Mesodermal cell (in vitro differentiated cells): ENCODE measurements around the gene MXD1. TPM values are rescaled to one million over a fixed set of nuclear protein-coding genes. Genes with fewer than 3 reads are reported as not detected.
"Not testable (repeated sequence)": the region's sequence is repeated elsewhere in the genome, so short reads cannot be mapped to it uniquely, and the experiment has no call there.

ENCODE experiments used
- H3K27ac ChIP-seq: 2 replicates; pipeline ENCODE4 v1.7.0; 2013; ENCODE audit warnings: mild to moderate bottlenecking, low read depth, low read length, moderate library complexity; ENCODE audit not compliant: severe bottlenecking
- H3K36me3 ChIP-seq: 2 replicates; pipeline ENCODE4 v1.7.1; 2013; ENCODE audit warnings: mild to moderate bottlenecking, low read length, moderate library complexity; ENCODE audit not compliant: control insufficient read depth, insufficient read depth
- H3K4me1 ChIP-seq: one replicate; pipeline ENCODE4 v1.7.1; 2013; ENCODE audit warnings: mild to moderate bottlenecking, low read length; ENCODE audit not compliant: insufficient read depth, control insufficient read depth, poor library complexity, severe bottlenecking
- H3K4me3 ChIP-seq: 2 replicates; pipeline ENCODE4 v1.7.0; 2013; ENCODE audit warnings: low read length, control low read depth, mild to moderate bottlenecking; ENCODE audit not compliant: insufficient read depth, poor library complexity, severe bottlenecking; ENCODE audit errors: extremely low read depth
- H3K9me3 ChIP-seq: 2 replicates; pipeline ENCODE4 v1.7.1; 2013; ENCODE audit warnings: mild to moderate bottlenecking, low read length, moderate library complexity; ENCODE audit not compliant: control insufficient read depth
- WGBS, 2 experiments: methylation state at CpG; one replicate each; pipeline ENCODE4 v1.1.5; 2013; ENCODE audit warnings: missing lambda C conversion rate in 2 of 2; ENCODE audit not compliant: insufficient coverage in 2 of 2; 5-methylcytosine and 5-hydroxymethylcytosine counted together
- polyA plus RNA-seq, 2 experiments: library from polyadenylated mRNA; stranded (reverse); fragments of 50-300 nt; gene quantifications; one replicate each; pipeline ENCODE4 v1.2.3, GENCODE V29; 2013

MXD1 gene
- polyA plus RNA-seq (2013, experiment 1 of 2), result 4.9 TPM
- polyA plus RNA-seq (2013, experiment 2 of 2), result 4.9 TPM

- Histone ChIP-seq H3K36me3 (no peaks in the 10 kb centered on the region), H3K4me1 (no peaks in the 10 kb centered on the region), H3K4me3 (peak within 1 kb of the TSS; percentile 91), H3K9me3 (no peaks in the 10 kb centered on the region), H3K27ac (peak within 1 kb of the TSS; percentile 98)
- WGBS, 2 experiments, result 1 to 2% methylated on average over 32 to 48 of the region's 81 CpGs
These were observed at the start of gene MXD1 for GRCh38 chr2:69914950-69915945. MXD1 (plus strand) TSS chr2:69915109; CDS start chr2:69915331, 222 bp downstream.

GRCh38 chr2:69888451-69888850 lies 26.5 kb upstream of the MXD1 start:
- Histone ChIP-seq H3K27ac (no peak overlapping the region), H3K36me3 (no peaks in the 10 kb centered on the region), H3K4me3 (no peak overlapping the region), H3K9me3 (peaks cover 11% of the 10 kb centered on the region), H3K4me1 (no peaks in the 10 kb centered on the region)
- WGBS, 2 experiments, result 86% methylated on average over 2 of the region's 4 CpGs; no CpG with 5 or more reads in 1 of the 2 experiments

GRCh38 chr2:69889302-69889701 lies 25.6 kb upstream of the MXD1 start:
- H3K27ac ChIP-seq, result no peak overlapping the region
- H3K4me3 ChIP-seq, result no peak overlapping the region
- H3K9me3 ChIP-seq, result peaks cover 11% of the 10 kb centered on the region
- H3K4me1 ChIP-seq, result no peaks in the 10 kb centered on the region
- H3K36me3 ChIP-seq, result no peaks in the 10 kb centered on the region

- WGBS, 2 experiments, result no CpG with 5 or more reads among the region's 1 CpG
- peaks cover 7% of the 10 kb centered on the region for H3K4me1 ChIP-seq
These were observed 24.0 kb upstream of the MXD1 start for GRCh38 chr2:69890881-69891280.

GRCh38 chr2:69892838-69893424 lies 22.0 kb upstream of the MXD1 start:
- Histone ChIP-seq H3K9me3 (peaks cover 11% of the 10 kb centered on the region), H3K36me3 (peaks cover 29% of the 10 kb centered on the region), H3K27ac (peak overlapping the region; percentile 87), H3K4me1 (peaks cover 13% of the 10 kb centered on the region)
- WGBS, 2 experiments, result 80 to 96% methylated on average over 1 to 4 of the region's 7 CpGs
- H3K4me3 ChIP-seq, result not testable (repeated sequence)

More at GRCh38 chr2:69890881-69891280, 24.0 kb upstream of the MXD1 start:
- H3K4me3 ChIP-seq, result no peak overlapping the region
- H3K36me3 ChIP-seq, result peaks cover 11% of the 10 kb centered on the region
- no peak overlapping the region for H3K27ac ChIP-seq
- peaks cover 11% of the 10 kb centered on the region for H3K9me3 ChIP-seq

GRCh38 chr2:69893684-69894551 lies 21.0 kb upstream of the MXD1 start, which contains the start of gene SNRNP27:
SNRNP27 (plus strand) TSS chr2:69893956; CDS start chr2:69893985, 29 bp downstream.
- Histone ChIP-seq H3K9me3 (peaks cover 11% of the 10 kb centered on the region), H3K27ac (peak within 1 kb of the TSS; percentile 87), H3K4me1 (peaks cover 13% of the 10 kb centered on the region), H3K4me3 (peak within 1 kb of the TSS; percentile 90), H3K36me3 (peaks cover 36% of the 10 kb centered on the region)
- 3 to 4% methylated on average over 15 to 19 of the region's 32 CpGs for WGBS, 2 experiments

GRCh38 chr2:69894737-69895136 lies 20.2 kb upstream of the MXD1 start:
- peaks cover 43% of the 10 kb centered on the region for H3K36me3 ChIP-seq
- 84 to 86% methylated on average over 23 of the region's 23 CpGs for WGBS, 2 experiments
- H3K9me3 ChIP-seq, H3K27ac ChIP-seq: not testable (repeated sequence)
- peaks cover 13% of the 10 kb centered on the region for H3K4me1 ChIP-seq
- peak overlapping the region; percentile 90 for H3K4me3 ChIP-seq

- WGBS, 2 experiments, result 96 to 97% methylated on average over 6 to 8 of the region's 8 CpGs
- H3K4me1 ChIP-seq, result peaks cover 4% of the 10 kb centered on the region
- no peak overlapping the region for H3K27ac ChIP-seq
- no peaks in the 10 kb centered on the region for H3K9me3 ChIP-seq
- peaks cover 65% of the 10 kb centered on the region for H3K36me3 ChIP-seq
- no peak overlapping the region for H3K4me3 ChIP-seq
These were observed 12.5 kb upstream of the MXD1 start for GRCh38 chr2:69902213-69902922.

GRCh38 chr2:69907216-69907615 lies 7.7 kb upstream of the MXD1 start:
- Histone ChIP-seq H3K27ac (no peak overlapping the region), H3K9me3 (no peaks in the 10 kb centered on the region), H3K4me3 (no peak overlapping the region), H3K4me1 (no peaks in the 10 kb centered on the region), H3K36me3 (peaks cover 55% of the 10 kb centered on the region)
